GM21737 (cell line): ENCODE results near the gene UVSSA.
"Not testable (repeated sequence)": the region's sequence is repeated elsewhere in the genome, so short reads cannot be mapped to it uniquely, and the experiment has no call there.

ENCODE experiments used
- ATAC-seq: cut with Tn5 transposase; IDR thresholded peaks from one replicate; pipeline ENCODE4 v1.9.1; 2021; ENCODE audit warnings: mild to moderate bottlenecking, moderate library complexity; ENCODE audit not compliant: unreplicated experiment

The UVSSA gene

DNA sequence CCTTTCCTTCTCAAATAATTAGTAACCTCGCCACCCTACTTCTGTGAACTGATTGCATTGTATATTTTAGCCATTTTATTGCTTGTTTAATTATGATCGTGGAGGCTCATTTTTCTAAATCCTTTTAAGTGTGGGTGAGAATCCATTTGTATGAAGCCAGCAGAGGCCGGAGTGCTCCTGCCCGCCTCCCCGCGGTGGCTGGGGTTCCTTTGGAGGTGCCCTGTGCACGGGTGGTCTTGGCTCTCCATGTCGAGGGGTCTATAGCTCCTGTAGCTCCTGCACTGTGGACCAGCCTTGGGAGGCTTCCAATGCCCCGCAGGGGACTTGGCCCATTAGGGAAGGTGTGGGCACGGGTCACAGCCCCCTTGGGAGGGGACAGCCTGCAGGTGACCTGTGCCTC is 15.0 kb downstream of the UVSSA start:
- ATAC-seq, result no peak

DNA sequence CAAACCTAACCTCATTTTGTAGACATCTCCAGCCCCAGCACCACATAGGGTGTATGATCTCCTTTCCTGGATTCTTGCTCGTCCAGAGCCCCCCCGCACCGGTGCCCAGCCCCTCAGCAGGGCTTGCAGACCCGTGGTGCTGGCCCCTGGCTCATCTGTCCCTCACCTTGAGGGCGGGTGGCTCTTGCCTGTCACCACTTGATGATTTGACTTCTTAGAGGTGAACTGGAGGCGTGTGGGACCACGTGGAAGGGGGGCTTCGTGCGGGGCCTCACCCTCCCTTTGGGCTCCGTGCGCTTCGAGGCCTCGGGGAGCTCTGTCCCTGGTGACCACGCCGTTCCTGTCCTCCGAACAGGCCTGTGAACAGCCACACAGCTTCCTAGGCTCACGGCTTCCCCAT is 15.5 kb downstream of the UVSSA start:
- ATAC-seq, result no peak

DNA sequence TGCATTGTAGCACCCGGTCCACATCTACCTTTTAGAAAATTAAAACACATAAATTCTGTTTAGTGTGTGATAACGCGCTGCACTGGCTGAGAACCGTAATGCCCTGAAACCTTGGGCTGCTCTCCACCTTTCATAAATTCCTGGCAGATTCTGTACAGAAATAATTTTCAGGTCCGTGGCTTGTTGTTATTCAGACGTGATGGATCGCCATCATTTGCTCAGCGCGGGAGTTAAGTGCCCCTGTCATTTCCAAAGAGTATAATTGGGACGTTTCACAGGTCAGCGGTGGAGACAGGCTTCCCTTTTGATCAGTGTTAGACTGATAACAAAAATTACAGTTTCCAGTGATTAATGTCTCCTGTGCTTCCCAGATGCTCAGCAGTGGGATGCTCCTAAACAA is 16.5 kb downstream of the UVSSA start:
- ATAC-seq, result no peak

DNA sequence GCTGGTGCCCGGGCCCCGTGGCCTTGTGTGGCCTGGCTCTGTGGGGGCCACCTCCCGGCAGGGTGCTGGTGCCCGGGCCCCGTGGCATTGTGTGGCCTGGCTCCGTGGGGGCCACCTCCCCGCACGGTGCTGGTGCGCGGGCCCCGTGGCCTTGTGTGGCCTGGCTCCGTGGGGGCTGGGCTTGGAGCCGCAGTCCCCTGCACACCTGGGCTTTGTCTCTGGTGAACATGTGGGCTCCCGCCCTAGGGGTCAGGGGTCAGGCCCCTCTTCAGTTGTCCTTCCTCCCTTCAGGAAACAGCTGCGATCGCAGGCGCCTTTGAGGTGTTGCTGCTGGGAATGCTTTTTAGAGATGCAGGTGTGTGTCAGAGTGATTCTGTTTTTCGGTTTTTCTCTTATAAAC is 17.2 kb downstream of the UVSSA start:
- no peak for ATAC-seq

DNA sequence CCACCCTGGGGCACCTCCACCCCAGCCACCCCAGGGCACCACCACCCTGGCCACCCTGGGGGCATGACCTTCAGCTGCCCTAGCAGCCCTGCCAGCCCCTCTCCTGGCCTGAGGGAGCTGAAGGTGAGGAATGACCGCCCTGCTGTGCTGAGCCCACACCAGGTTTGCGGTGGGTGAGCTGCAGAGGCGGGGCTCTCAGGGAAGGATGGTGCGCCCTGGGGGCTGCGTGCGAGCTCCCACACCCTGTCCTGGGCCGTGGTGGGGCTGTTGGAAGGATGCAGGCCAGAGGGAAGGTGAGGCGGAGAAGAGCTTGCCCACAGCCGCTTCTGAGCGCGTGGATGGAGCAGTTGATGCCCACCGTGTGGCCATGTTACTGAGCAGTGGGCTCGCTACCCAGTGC is 17.7 kb downstream of the UVSSA start:
- ATAC-seq, result no peak

DNA sequence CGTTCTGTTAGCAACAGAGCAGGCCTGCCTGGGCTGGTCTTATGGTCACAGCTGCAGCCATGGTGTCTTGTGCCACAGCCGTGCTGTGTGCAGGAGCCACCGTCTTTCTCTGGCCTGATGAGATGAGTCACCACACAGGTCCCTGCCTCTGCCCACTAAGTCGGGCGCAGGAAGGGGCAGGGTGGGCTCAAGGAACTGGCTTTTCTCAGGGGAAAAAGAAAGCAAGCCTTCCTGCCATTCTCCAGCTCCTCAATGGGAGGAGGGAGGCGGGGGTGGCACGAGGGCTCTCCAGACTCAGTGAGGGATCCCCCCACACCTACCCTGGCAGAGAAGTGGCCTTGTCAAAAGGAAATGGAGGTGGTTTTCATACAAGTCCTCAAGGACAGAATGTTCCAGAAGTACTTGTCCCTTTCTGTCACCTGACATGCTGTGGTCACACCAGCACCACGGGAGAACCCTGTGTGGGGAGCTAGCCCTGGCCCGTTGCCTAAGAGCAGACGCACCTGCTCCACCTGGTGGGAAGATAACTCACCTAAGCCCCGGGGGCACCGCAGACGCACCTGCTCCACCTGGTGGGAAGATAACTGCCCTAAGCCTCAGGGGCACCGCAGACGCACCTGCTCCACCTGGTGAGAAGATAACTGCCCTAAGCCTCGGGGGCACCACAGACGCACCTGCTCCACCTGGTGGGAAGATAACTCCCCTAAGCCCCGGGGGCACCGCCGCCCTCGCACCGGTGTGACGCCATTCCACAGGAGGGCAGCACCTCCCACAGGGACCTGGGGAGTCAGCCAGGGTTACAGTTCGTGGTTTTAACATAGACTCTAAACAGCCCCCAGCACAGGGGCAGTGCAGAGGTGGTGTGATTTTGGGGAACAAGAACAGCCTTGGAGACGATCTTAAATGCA is 18.5 kb downstream of the UVSSA start:
- ATAC-seq, result no peak

DNA sequence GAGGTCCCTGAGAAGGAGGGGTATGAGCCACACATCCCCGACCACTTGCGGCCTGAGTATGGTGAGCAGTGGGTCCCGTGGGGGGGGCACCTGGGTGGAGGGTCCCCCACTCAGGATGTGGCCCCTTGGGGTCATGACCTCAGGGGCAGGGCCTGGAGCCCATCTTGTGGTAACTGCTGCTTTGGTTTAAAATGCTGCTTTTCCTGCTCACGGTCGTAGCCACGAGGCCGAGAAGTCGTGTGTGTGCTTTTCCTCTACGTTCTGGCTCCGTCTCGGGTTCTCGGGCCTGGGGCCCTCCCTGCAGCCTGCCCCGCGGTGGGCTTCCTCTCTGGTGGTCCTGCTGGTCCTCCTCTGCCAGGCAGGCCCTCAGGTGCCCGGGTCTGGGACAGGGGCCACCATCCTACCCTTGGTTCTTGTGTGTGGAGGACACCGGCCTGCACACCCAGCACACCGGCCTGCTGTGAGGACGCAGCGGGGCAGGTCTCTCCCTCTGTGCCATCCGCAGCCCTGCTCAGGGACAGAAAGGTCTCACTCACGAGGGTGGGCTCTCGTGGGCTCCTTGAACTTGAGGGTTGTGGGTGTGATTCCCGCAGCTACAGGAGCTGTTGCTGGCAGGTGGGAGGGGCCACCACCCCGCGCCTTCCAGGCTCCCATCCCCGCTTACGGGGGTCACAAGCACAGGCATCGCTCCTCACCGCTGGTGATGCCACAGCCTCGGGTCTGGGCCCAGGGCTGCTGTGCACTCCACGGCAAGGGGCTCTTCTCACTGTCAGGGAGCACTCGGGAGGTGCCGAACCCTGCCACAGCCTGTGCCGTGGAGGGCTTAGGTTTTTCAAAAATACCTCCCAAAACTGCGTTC is 19.6 kb downstream of the UVSSA start:
- no peak for ATAC-seq

DNA sequence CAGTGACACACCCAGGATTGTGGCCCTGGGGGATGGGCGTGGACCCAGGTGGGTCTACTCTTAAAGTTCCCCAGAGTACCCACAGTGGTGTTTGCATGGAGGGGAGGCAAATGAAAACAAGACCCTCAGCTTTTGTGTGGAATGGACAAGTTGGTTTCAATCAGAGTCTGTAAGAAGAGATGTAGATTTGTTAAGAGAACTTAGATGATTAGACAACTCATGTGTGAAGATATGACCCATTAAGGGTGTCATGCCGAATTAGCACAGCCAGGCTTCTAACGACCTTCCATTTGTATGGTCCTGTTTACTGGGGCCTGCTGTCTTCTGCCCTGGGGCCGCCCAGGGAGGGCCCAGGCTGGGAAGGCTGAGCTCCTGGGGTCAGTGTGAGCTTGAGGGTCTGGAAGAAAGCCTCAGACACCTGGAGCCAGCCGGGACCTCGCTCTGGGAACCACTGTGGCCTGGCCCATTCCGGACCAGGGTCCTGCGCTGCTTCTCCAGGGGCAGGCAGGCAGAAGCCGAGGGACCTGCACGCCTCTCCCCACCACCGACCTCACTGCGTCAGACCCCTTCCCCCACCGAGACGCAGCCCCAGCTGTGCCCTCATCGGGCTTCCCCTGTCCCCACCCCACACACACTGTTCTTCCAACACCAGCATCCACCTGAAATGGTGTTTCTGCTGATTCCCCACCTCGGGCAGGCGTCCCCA is 20.4 kb downstream of the UVSSA start:
- ATAC-seq, result no peak

DNA sequence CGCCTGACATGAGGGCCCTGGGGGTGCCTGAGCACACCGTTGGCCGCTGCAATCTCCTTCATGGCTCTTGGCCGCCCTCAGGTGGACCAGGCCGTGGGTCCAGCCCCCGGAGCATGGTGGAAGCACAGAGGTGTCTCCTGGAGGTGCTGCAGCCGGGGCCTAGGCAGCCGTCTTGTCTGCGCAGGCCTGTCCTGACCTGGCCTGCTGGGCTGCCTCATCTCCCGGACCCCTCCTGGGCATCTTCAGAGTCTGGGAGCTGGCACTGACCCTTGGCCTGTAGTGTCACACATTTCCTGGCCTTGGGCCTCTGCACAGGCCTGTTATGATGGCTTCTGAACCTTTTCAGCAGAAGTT is 20.9 kb downstream of the UVSSA start:
- ATAC-seq, result no peak

DNA sequence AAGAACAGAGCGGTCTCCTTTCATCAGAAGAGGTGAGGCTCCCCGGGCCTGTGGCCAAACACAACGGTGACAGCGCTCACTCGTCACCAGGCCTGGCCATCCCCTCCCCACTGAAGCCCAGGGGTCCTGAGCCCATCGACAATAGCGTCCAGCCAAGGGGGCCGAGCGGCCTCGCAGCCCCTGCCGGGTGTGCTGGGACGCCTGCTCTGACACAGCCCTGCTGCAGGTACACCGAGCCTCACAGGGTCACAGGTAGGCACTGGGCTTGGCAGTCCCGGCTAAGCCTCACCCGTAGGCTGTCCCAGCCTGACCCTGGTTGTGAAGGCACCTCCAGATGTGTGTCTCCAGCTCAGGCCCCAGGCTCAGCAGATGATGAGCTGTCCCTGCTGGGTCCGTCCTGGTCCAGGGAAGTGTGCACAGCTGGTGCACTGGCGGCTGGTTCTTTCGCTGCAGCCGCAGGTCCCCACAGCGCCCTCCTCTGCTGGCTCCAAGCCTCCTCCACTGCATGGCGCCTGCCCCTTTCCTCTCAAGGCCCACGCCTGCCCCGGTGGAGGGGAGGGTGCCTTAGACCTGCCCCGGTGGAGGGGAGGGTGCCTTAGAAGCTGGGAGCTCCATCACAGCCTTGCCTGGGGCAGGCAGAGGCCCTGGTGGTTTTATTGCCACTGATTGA is 21.5 kb downstream of the UVSSA start:
- ATAC-seq, result no peak

DNA sequence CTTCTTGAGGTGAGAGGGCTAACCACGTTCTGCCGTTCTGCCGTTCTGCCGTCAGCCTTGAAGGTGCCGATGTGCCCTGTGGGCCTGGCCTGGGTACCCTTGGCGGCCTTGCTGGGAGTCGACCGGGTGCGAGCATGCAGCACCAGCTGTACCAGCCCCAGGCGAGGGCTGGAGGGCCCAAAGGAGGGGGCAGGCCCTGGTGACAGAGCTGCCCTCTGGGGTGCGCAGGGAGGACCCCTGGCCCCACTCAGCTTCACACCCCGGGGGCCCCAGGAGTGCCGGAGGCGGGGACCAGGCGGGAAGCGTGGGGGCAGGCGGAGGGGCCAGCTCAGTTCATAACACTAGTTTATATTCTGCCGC is 22.1 kb downstream of the UVSSA start:
- ATAC-seq, result no peak

DNA sequence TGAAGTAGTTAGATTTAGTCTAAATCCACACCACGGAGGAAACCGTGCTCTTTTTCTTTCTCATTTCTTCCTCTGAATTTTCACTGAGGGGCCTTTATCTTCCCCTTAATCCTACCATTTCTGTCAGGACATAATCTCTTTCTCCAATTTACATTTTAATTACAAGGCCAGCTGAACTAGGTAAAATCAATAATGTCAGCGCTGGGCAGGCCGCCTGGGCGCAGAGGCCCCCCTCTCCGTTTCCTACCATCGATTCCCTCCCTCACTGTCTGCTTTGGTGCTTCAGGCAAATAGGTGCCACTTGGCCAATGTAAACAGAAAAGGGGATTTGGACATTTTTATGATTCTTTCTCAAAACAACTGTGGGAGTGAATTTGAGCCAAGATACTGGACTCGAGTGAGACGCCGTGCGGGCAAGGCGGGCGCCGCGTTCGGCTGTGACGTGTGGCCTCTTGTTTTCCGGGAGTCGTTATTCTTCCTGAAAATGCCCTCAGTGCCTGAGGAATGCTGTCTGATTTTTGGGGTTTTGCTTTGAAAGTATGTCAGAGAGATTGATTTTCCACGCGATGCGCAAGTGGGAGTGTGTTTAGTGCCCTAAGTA is 22.6 kb downstream of the UVSSA start:
- no peak for ATAC-seq

DNA sequence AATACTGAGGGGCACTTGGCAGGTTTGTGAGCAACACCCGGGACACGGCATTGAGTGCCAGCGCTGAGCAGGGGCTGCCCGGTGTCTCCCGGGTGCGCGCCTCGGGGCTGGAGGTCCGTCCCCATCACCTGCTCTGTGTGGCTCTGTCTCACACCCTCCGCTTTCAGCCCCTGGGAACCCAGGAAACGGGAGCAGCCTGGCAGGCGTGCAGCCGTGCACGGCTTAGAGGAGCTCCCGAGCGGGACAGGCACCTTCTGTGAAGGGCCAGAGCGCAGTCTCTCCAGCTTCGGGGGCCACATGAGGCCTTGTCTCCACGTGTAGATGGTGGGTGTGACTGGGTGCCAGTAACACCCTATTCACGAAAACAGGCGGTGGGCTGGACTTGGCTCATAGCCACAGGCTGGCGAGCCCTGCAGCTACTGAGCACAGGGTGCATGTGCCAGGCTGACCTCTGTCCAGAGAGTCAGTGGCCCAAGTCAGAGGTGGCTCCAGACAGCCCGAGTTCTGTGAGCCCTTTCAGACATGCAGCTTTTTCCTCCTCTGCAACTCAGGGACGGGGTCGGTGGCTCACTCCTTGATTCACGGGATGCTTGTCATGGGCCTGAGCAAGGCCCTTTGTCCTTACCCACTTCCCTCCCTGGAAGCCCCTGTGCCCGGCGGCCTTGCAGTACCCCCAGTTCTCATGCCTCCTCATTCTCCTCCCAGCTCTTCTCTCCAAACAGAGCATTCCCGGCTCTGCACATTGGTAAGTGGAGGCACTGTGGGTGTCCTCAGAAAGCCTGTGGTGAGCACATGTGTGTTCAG is 23.5 kb downstream of the UVSSA start:
- ATAC-seq, result no peak

DNA sequence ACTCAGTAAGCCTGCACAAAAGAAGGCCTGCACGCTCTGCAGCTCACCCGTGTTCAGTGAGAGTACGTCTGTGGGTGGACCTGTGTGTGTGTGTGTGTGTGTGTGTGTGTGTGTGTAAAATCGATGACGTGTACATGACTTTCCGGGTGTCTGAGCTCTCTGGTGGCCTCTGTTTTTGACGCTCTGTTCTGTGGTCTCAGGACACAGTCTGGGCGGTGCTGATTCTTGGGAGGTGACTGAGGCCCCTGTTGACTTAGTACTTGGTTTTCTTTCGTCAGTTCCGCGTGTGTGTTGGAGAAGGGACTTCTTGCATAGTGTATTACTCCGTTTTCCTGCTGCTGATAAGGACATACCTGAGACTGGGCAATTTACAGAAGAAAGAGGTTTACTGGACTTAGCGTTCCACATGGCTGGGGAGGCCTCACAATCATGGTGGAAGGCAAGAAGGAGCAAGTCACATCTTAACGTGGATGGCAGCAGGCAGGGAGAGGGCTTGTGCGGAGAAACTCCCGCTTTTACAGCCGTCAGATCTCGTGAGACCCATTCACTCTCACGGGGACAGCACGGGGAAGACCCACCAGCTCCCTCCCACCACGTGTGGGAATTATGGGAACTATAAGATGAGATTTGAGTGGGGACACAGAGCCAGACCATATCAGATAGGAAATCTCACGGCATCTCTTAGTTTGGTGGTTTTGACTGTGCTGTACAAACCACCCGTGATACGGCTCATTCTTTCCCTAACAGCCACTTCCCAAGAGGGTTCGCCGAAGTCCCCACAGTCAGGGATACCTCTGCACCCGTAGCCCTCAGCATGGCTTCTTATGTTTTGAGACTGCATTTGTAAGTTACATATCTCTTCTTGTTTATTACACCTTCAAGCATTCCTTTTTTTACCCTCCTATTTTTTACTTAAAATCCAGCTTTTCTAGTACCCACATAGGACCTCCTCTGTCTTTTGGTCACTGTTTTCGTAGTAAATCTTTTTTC is 24.5 kb downstream of the UVSSA start:
- no peak for ATAC-seq

DNA sequence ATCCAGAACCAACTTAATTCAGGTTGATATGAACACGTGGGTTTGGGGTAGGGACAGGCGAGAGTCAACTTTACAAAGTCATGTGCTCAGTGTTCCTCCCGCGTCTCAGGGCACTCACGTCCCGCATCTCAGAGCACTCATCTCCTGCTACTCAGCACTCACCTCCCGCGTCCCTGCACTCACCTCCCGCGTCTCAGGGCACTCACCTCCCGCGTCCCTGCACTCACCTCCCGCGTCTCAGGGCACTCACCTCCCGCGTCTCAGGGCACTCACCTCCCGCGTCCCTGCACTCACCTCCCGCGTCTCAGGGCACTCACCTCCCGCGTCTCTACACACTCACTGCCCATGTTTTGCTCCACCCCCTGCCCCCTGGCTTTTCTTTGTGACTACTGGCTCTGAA is 25.6 kb downstream of the UVSSA start:
- ATAC-seq, result not testable (repeated sequence)

DNA sequence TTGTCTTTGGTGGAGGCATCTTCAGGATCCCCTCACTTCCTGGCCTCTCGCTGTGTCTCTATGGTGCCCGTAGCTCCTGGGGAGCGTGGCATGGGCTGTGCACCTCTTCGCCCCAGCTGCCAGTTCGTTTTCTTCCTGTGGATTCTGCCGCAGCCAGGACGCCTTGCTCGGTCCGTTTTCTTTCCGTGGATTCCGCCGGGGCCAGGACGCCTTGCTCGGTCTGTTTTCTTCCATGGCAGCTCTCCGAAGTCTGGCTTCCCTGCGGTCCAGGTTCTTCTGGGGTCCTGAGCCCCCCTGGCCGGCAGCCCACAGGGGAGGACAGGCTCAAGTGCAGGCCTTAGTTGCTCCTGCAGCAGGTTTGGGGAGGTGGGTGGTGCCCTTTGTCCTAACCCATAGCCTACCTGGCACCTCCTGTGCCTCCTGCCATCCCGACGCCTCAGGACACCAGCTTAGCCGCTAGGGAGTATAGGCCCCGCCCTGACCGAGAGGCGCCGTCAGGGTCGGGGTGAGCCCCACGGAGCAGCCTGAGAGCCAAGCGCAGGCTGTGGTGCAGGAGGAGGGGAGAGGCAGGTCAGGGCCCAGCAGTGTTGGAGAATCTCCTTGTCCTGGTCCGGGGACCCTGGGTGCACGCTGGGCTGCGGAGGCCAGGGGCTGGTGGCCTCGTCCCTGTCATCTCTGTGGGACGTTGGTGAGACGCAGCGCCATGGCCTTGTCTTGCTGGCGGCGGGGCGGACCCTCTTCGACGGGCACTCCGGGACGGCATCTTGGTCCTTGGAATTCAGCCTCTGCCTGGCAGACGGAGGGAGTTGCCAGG is 27.1 kb downstream of the UVSSA start:
- ATAC-seq, result no peak

DNA sequence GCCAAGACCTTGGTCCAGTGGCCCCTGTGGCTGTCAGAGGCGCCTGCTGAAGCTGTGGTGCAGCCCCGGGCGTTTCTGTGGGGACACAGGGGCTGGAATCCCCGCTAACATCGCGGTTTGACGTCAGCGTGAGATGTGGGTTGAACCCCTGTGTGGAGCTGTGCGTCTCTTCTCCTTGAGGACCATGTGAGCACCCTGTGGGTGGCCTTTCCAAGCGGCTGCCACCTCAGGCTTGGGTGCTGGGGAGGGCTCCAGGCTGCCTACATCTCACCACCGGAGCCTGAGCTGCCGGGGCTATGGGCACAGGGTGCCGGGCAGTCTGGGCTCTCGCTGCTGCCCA is 27.7 kb downstream of the UVSSA start:
- no peak for ATAC-seq
